Neural progenitor cell (in vitro differentiated cells): Measurements from ENCODE around the gene TMEM98. TPM values are rescaled to one million over a fixed set of nuclear protein-coding genes. Genes with fewer than 3 reads are reported as not detected.

Experiments
- DNase-seq: peaks from one replicate; pipeline ENCODE4 v3.0.0-alpha.2; 2016; ENCODE audit warnings: low spot score
- H2AFZ ChIP-seq: fragments of 200-600 bp; sonication (generic); replicated peaks from 2 replicates; pipeline ENCODE4 v1.6.1; 2016; ENCODE audit warnings: antibody characterized with exemption
- H3F3A ChIP-seq: fragments of 200-600 bp; sonication (generic); 2 replicates; pipeline ENCODE4 v1.6.1; 2016; ENCODE audit warnings: antibody characterized with exemption, low read depth
- H3K27ac ChIP-seq: fragments of 200-600 bp; sonication (generic); 2 replicates; pipeline ENCODE4 v1.5.1; 2016; ENCODE audit warnings: mild to moderate bottlenecking
- H3K27me3 ChIP-seq: fragments of 200-600 bp; sonication (generic); 2 replicates; pipeline ENCODE4 v1.6.1; 2016; ENCODE audit warnings: mild to moderate bottlenecking, moderate library complexity
- H3K36me3 ChIP-seq: fragments of 200-600 bp; sonication (generic); 2 replicates; pipeline ENCODE4 v1.5.1; 2016
- H3K4me1 ChIP-seq: fragments of 200-600 bp; sonication (generic); 2 replicates; pipeline ENCODE4 v1.6.1; 2016; ENCODE audit warnings: mixed run types
- H3K4me2 ChIP-seq: fragments of 200-600 bp; sonication (generic); 2 replicates; pipeline ENCODE4 v1.6.1; 2016
- H3K4me3 ChIP-seq: fragments of 200-600 bp; sonication (generic); 2 replicates; pipeline ENCODE4 v1.5.1; 2016
- H3K79me2 ChIP-seq: fragments of 200-600 bp; sonication (generic); 2 replicates; pipeline ENCODE4 v1.6.1; 2016; ENCODE audit warnings: low read depth
- H3K9ac ChIP-seq: fragments of 200-600 bp; sonication (generic); 2 replicates; pipeline ENCODE4 v1.6.1; 2016
- H3K9me3 ChIP-seq: fragments of 200-600 bp; sonication (generic); 2 replicates; pipeline ENCODE4 v1.5.1; 2016; ENCODE audit warnings: low read depth
- H4K20me1 ChIP-seq: fragments of 200-600 bp; sonication (generic); 2 replicates; pipeline ENCODE4 v1.6.1; 2016; ENCODE audit warnings: low read depth
- H3K27ac Mint-ChIP-seq: 3 replicates; pipeline ENCODE4 v1.8.0; 2021; ENCODE audit warnings: mixed read lengths
- H3K27me3 Mint-ChIP-seq: 2 replicates; pipeline ENCODE4 v1.8.0; 2022; ENCODE audit warnings: low read depth, mild to moderate bottlenecking, inconsistent platforms, moderate library complexity, mixed read lengths; ENCODE audit not compliant: insufficient read depth
- H3K36me3 Mint-ChIP-seq: 3 replicates; pipeline ENCODE4 v1.8.0; 2021; ENCODE audit warnings: mixed read lengths
- H3K4me1 Mint-ChIP-seq: 3 replicates; pipeline ENCODE4 v1.8.0; 2021; ENCODE audit warnings: mixed read lengths
- H3K4me3 Mint-ChIP-seq: 3 replicates; pipeline ENCODE4 v1.8.0; 2021; ENCODE audit warnings: mild to moderate bottlenecking, moderate library complexity, mixed read lengths
- H3K9me3 Mint-ChIP-seq: 3 replicates; pipeline ENCODE4 v1.8.0; 2020; ENCODE audit warnings: mixed read lengths
- EZH2 ChIP-seq: fragments of 200-600 bp; sonication (generic); IDR thresholded peaks from 2 replicates; pipeline ENCODE4 v1.6.1; 2017; ENCODE audit warnings: antibody characterized with exemption, mild to moderate bottlenecking, moderate library complexity
- EZH2phosphoT487 ChIP-seq: fragments of 200-600 bp; sonication (generic); IDR thresholded peaks from 2 replicates; pipeline ENCODE4 v1.6.1; 2017; ENCODE audit warnings: antibody characterized with exemption
- total RNA-seq: library from RNA; depleted of rRNA; stranded (reverse); fragments of >200 nt; gene quantifications from 2 replicates; pipeline ENCODE4 v1.2.3, GENCODE V29; 2015; ENCODE audit warnings: low replicate concordance
- TF ChIP-seq, protein P1 (sequence below): fragments of 200-600 bp; sonication (generic); IDR thresholded peaks from 2 replicates; pipeline ENCODE4 v1.5.1; 2017; ENCODE audit warnings: antibody characterized with exemption, mild to moderate bottlenecking

TMEM98 gene
- total RNA-seq, 1 donor from 2014 or later, result 117 TPM

DNA sequence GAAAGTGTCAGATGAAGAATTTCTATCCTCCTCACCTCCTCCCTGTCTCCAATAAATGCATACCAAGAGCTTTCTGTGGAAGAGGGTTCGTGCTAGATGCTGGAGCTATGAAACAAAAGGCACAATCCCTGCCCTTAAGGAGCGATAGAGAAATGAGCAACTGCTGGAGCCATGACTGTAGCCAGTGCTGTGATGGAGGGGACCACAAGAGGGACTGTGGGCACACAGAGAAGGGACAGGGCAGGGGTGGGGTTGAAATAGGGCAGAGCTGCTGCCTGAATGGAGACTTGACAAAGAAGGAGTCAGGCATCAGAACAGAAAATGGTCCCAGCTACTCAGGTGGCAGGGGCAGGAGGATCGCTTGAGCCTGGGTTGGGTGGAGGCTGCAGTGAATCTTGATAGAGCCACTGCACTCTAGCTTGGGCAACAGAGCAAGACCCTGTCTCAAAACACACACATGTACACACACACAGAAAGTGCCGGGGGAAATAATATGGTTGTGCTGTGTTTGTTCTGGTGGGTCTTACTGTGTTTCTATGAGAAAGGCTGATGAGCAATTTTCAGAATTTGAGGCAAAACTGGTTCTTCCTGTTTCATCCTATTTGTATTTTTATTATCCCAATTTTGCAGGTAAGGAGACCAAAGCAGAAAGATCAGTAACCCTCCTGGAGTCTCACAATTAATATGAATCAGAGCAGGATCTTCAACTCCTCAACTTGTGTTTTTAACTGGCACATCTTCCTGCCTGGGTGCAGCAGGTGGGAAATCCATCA, 16.5 kb downstream of the TMEM98 start:
- H3K4me3 Mint-ChIP-seq, result no peak overlapping the region
- H3K4me2 ChIP-seq, result no peak overlapping the region

DNA sequence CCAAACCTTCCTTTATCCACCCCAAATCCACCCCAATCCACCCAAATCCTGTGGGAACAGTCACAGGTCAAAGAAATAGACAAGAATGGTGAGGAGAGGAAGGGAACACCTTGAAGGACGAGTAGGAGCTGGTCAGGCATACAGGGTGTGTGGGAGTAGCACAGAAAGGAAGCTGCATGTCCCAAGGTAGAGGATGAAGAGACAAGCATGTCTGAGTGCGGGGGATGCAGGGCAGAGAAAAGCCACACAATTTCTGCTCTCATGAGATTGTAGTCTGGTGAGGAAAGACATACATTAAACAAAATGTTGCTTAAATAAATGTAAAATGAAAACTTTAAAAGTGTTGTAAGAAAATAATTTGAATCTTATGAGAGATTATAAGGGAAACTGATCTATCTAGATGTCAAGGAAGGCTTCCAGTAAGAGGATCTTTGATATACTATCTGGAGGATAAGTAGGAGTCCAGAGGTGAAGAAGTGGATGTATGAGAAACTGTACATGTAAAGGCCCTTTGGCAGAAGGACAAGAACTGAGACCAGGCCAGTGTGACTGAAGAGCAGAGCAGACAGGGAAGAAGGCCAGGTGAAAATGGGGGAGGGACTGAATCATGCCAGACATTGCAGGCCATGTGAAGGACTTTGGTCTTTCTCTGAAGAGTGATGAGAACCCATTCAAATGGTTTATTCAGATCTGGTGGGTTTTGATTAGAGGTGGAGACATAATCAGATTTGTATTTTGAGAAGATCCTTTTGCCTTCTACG, 18.6 kb downstream of the TMEM98 start:
- Histone ChIP-seq H3K36me3 (no peaks in the 10 kb centered on the region), H3K9ac (no peak overlapping the region), H3K4me1 (no peaks in the 10 kb centered on the region), H3K79me2 (no peaks in the 10 kb centered on the region), H3K9me3 (no peaks in the 10 kb centered on the region), H3K27ac (no peak overlapping the region), H2AFZ (no peak overlapping the region), H3K4me2 (no peak overlapping the region), H3K27me3 (no peaks in the 10 kb centered on the region), H4K20me1 (no peaks in the 10 kb centered on the region), H3F3A (no peaks in the 10 kb centered on the region), H3K4me3 (no peak overlapping the region)
- Mint-ChIP-seq H3K4me1 (no peaks in the 10 kb centered on the region), H3K9me3 (no peaks in the 10 kb centered on the region), H3K27ac (no peak overlapping the region), H3K4me3 (no peak overlapping the region), H3K36me3 (peaks cover 2% of the 10 kb centered on the region), H3K27me3 (peaks cover 4% of the 10 kb centered on the region)
- no peak for TF ChIP-seq EZH2
- no peak for TF ChIP-seq EZH2phosphoT487
- TF ChIP-seq, protein P1, sequence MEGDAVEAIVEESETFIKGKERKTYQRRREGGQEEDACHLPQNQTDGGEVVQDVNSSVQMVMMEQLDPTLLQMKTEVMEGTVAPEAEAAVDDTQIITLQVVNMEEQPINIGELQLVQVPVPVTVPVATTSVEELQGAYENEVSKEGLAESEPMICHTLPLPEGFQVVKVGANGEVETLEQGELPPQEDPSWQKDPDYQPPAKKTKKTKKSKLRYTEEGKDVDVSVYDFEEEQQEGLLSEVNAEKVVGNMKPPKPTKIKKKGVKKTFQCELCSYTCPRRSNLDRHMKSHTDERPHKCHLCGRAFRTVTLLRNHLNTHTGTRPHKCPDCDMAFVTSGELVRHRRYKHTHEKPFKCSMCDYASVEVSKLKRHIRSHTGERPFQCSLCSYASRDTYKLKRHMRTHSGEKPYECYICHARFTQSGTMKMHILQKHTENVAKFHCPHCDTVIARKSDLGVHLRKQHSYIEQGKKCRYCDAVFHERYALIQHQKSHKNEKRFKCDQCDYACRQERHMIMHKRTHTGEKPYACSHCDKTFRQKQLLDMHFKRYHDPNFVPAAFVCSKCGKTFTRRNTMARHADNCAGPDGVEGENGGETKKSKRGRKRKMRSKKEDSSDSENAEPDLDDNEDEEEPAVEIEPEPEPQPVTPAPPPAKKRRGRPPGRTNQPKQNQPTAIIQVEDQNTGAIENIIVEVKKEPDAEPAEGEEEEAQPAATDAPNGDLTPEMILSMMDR, result no peak
- DNase-seq, result no peak

More for the DNA sequence above, 16.5 kb downstream of the TMEM98 start:
- Histone ChIP-seq H3K27ac (no peak overlapping the region), H3K9ac (no peak overlapping the region), H3K27me3 (no peaks in the 10 kb centered on the region), H3K4me3 (no peak overlapping the region), H4K20me1 (no peaks in the 10 kb centered on the region), H3K36me3 (no peaks in the 10 kb centered on the region), H3K79me2 (no peaks in the 10 kb centered on the region), H2AFZ (no peak overlapping the region), H3K4me1 (no peaks in the 10 kb centered on the region), H3F3A (no peaks in the 10 kb centered on the region), H3K9me3 (no peaks in the 10 kb centered on the region)
- Mint-ChIP-seq H3K4me1 (no peaks in the 10 kb centered on the region), H3K9me3 (peaks cover 3% of the 10 kb centered on the region), H3K27me3 (peaks cover 4% of the 10 kb centered on the region), H3K36me3 (peaks cover 21% of the 10 kb centered on the region), H3K27ac (peak overlapping the region; percentile 69)
- no peak for DNase-seq
- TF ChIP-seq EZH2 (no peak), EZH2phosphoT487 (no peak)
- TF ChIP-seq, protein P1, result no peak

DNA sequence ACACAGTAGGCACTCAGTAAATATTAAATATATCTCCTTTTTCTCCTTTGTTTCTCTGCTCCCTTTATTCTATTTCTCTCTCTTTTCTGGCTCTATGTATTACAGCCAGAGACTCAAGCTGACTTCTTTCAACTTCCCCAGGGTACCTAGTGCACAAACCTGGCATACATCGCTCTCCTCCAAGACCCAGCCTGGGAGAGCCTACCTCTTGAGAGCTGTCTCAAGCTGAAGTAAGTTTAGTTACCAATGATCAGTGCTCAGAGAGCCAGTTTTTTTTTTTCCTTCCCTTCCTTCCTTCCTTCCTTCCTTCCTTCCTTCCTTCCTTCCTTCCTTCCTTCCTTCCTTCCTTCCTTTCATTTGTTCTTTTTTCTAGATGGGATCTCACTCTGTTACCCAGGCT, 19.8 kb downstream of the TMEM98 start:
- Mint-ChIP-seq H3K9me3 (no peaks in the 10 kb centered on the region), H3K36me3 (no peaks in the 10 kb centered on the region), H3K27me3 (peaks cover 4% of the 10 kb centered on the region), H3K4me1 (no peaks in the 10 kb centered on the region), H3K27ac (no peak overlapping the region), H3K4me3 (no peak overlapping the region)
- Histone ChIP-seq H3K4me2 (no peak overlapping the region), H3K79me2 (no peaks in the 10 kb centered on the region), H3K4me3 (no peak overlapping the region), H3F3A (no peaks in the 10 kb centered on the region), H3K36me3 (no peaks in the 10 kb centered on the region), H3K27me3 (no peaks in the 10 kb centered on the region), H3K27ac (no peak overlapping the region), H3K9me3 (no peaks in the 10 kb centered on the region), H3K9ac (no peak overlapping the region), H3K4me1 (no peaks in the 10 kb centered on the region), H2AFZ (no peak overlapping the region), H4K20me1 (no peaks in the 10 kb centered on the region)
- no peak for DNase-seq
- TF ChIP-seq EZH2, result no peak
- TF ChIP-seq, protein P1, result no peak
- no peak for TF ChIP-seq EZH2phosphoT487
